ENCODE measurements around the gene ITGA4.

Gene ITGA4

GRCh38 chr2:181542170-181542569, 85.0 kb downstream of the ITGA4 start:
- Histone ChIP-seq H3K9me3 (ENCODE audit: insufficient read depth, low read length) (no peaks in the 10 kb centered on the region), H3K27ac (ENCODE audit: low read depth, low read length) (no peak overlapping the region), H3K79me2 (ENCODE audit: insufficient read depth, low read length) (no peaks in the 10 kb centered on the region), H3K4me2 (ENCODE audit: low read depth, low read length, poor library complexity, severe bottlenecking) (no peak overlapping the region), H2AFZ (ENCODE audit: low read depth, low read length, severe bottlenecking) (no peak overlapping the region), H3K36me3 (ENCODE audit: low read length) (peaks cover 5% of the 10 kb centered on the region; the same call in 1 of the 2 replicates), H3K9me2 (replicated peaks; ENCODE audit: insufficient read depth, low read length) (no peaks in the 10 kb centered on the region), H3K4me3 (ENCODE audit: insufficient read depth, low read length, poor library complexity, severe bottlenecking) (no peak overlapping the region), H3K9ac (ENCODE audit: low read length) (no peak overlapping the region), H3K27me3 (ENCODE audit: low read length) (no peaks in the 10 kb centered on the region), H3F3A (ENCODE audit: insufficient read depth) (no peaks in the 10 kb centered on the region), H4K20me1 (ENCODE audit: low read depth, low read length) (no peaks in the 10 kb centered on the region)
- TF ChIP-seq EZH2phosphoT487 (conservative IDR thresholded peaks at IDR 0.05; ENCODE audit: low read length), result no peak
- TF ChIP-seq, protein P1, sequence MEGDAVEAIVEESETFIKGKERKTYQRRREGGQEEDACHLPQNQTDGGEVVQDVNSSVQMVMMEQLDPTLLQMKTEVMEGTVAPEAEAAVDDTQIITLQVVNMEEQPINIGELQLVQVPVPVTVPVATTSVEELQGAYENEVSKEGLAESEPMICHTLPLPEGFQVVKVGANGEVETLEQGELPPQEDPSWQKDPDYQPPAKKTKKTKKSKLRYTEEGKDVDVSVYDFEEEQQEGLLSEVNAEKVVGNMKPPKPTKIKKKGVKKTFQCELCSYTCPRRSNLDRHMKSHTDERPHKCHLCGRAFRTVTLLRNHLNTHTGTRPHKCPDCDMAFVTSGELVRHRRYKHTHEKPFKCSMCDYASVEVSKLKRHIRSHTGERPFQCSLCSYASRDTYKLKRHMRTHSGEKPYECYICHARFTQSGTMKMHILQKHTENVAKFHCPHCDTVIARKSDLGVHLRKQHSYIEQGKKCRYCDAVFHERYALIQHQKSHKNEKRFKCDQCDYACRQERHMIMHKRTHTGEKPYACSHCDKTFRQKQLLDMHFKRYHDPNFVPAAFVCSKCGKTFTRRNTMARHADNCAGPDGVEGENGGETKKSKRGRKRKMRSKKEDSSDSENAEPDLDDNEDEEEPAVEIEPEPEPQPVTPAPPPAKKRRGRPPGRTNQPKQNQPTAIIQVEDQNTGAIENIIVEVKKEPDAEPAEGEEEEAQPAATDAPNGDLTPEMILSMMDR (IDR thresholded peaks at IDR 0.05; ENCODE audit: insufficient read depth, low read length, poor library complexity, severe bottlenecking), result no peak

- no peak overlapping the region for H3K4me3 ChIP-seq (ENCODE audit: insufficient read depth, low read length, poor library complexity, severe bottlenecking)
- no peak for TF ChIP-seq EZH2phosphoT487 (conservative IDR thresholded peaks at IDR 0.05; ENCODE audit: low read length)
- TF ChIP-seq, protein P1 (IDR thresholded peaks at IDR 0.05; ENCODE audit: insufficient read depth, low read length, poor library complexity, severe bottlenecking), result no peak
- no peaks in the 10 kb centered on the region for H3K79me2 ChIP-seq (ENCODE audit: insufficient read depth, low read length)
- no peaks in the 10 kb centered on the region for H4K20me1 ChIP-seq (ENCODE audit: low read depth, low read length)
- no peaks in the 10 kb centered on the region for H3K9me2 ChIP-seq (replicated peaks; ENCODE audit: insufficient read depth, low read length)
- no peaks in the 10 kb centered on the region for H3K36me3 ChIP-seq (ENCODE audit: low read length)
- H3F3A ChIP-seq (ENCODE audit: insufficient read depth), result no peaks in the 10 kb centered on the region
- H3K9ac ChIP-seq (ENCODE audit: low read length), result no peak overlapping the region
- H3K27ac ChIP-seq (ENCODE audit: low read depth, low read length), result no peak overlapping the region
- no peak overlapping the region for H3K4me2 ChIP-seq (ENCODE audit: low read depth, low read length, poor library complexity, severe bottlenecking)
- H3K9me3 ChIP-seq (ENCODE audit: insufficient read depth, low read length), result no peaks in the 10 kb centered on the region
- no peak overlapping the region for H2AFZ ChIP-seq (ENCODE audit: low read depth, low read length, severe bottlenecking)
- H3K27me3 ChIP-seq (ENCODE audit: low read length), result no peaks in the 10 kb centered on the region
Measured at GRCh38 chr2:181546086-181546485, 88.9 kb downstream of the ITGA4 start.

DNA sequence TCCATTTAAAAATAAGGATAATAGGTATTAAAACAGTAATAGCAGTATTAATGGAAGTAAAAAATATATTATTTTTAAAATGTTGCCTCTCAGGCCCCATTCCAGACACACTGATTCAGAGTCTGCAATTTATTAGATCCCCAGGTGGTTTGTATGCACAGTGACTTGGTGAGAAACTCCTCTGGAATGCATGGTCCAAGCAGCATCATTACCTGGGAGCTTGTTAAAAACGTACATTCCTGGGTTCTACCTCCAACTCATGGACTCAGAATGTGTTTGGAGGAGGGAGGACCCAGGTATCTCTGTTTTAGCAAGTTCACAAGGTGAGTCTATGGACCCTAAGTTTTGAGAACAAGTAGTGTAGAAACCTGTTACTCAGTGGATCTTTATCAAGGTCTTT, 95.6 kb downstream of the ITGA4 start:
- Histone ChIP-seq H3K79me2 (ENCODE audit: insufficient read depth, low read length) (no peaks in the 10 kb centered on the region), H3K4me3 (ENCODE audit: insufficient read depth, low read length, poor library complexity, severe bottlenecking) (no peak overlapping the region), H3K9ac (ENCODE audit: low read length) (no peak overlapping the region), H3K36me3 (ENCODE audit: low read length) (no peaks in the 10 kb centered on the region), H4K20me1 (ENCODE audit: low read depth, low read length) (no peaks in the 10 kb centered on the region), H3K4me2 (ENCODE audit: low read depth, low read length, poor library complexity, severe bottlenecking) (no peak overlapping the region), H2AFZ (ENCODE audit: low read depth, low read length, severe bottlenecking) (no peak overlapping the region), H3K9me3 (ENCODE audit: insufficient read depth, low read length) (no peaks in the 10 kb centered on the region), H3F3A (ENCODE audit: insufficient read depth) (no peaks in the 10 kb centered on the region), H3K27ac (ENCODE audit: low read depth, low read length) (no peak overlapping the region), H3K9me2 (replicated peaks; ENCODE audit: insufficient read depth, low read length) (no peaks in the 10 kb centered on the region), H3K27me3 (ENCODE audit: low read length) (no peaks in the 10 kb centered on the region)
- no peak for TF ChIP-seq EZH2phosphoT487 (conservative IDR thresholded peaks at IDR 0.05; ENCODE audit: low read length)
- TF ChIP-seq, protein P1 (IDR thresholded peaks at IDR 0.05; ENCODE audit: insufficient read depth, low read length, poor library complexity, severe bottlenecking), result no peak

Data from SU-DHL-6 (cell line).